Measurements from ENCODE around the gene PCBP1.

DNA sequence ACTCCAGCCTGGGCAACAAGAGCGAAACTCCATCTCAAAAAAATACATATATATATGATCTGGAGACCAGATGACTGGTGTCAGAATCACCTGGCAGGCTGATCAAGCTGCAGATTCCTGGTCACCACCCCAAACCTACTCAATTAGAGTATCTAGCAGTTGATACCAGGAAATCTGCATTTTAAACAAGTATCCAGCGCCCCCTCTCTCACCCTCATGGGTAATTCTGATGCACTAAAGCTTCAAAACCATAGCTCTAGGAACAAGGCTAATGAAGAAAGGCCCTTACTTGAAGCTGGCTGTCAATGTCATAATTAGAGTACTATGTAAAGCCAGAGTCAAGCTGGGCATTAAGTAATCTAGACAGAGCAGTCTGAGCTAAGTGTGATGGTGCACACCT lies 25.0 kb upstream of the PCBP1 start:
- TF ChIP-seq POLR2AphosphoS5 (IDR thresholded peaks at IDR 0.05): no peak
- TF ChIP-seq, protein P1, sequence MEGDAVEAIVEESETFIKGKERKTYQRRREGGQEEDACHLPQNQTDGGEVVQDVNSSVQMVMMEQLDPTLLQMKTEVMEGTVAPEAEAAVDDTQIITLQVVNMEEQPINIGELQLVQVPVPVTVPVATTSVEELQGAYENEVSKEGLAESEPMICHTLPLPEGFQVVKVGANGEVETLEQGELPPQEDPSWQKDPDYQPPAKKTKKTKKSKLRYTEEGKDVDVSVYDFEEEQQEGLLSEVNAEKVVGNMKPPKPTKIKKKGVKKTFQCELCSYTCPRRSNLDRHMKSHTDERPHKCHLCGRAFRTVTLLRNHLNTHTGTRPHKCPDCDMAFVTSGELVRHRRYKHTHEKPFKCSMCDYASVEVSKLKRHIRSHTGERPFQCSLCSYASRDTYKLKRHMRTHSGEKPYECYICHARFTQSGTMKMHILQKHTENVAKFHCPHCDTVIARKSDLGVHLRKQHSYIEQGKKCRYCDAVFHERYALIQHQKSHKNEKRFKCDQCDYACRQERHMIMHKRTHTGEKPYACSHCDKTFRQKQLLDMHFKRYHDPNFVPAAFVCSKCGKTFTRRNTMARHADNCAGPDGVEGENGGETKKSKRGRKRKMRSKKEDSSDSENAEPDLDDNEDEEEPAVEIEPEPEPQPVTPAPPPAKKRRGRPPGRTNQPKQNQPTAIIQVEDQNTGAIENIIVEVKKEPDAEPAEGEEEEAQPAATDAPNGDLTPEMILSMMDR (IDR thresholded peaks at IDR 0.05): no peak

All from transverse colon (tissue), 4 donors.